Bronchial epithelial cell (primary cell): ENCODE results near the gene PID1. TPM values are rescaled to one million over a fixed set of nuclear protein-coding genes. Genes with fewer than 3 reads are reported as not detected.
A peak's percentile ranks its signal among the peaks of the same experiment; 100 is the strongest.

ENCODE experiments used
- DNase-seq: peaks from one replicate; pipeline ENCODE4 v3.0.0-alpha.2; 2010; ENCODE audit warnings: low read depth
- FAIRE-seq: peaks from 2 replicates; lab custom pipeline; 2011; peaks lifted over from hg19 to GRCh38; lab: Jason Lieb, UNC
- H3K27me3 ChIP-seq: 2 replicates; pipeline ENCODE4 v1.5.1; 2011; ENCODE audit warnings: low read length; ENCODE audit not compliant: control insufficient read depth, insufficient read depth
- H3K36me3 ChIP-seq: 2 replicates; pipeline ENCODE4 v1.5.1; 2011; ENCODE audit warnings: low read length; ENCODE audit not compliant: control insufficient read depth, insufficient read depth
- H3K4me3 ChIP-seq: 2 replicates; pipeline ENCODE4 v1.5.1; 2011; ENCODE audit warnings: mild to moderate bottlenecking, low read depth, low read length, control low read depth
- total RNA-seq: library from RNA; depleted of rRNA; stranded (reverse); fragments of >200 nt; gene quantifications from 2 replicates; pipeline ENCODE4 v1.2.1, GENCODE V29; 2014
- TF ChIP-seq, protein P1 (sequence below): IDR thresholded peaks from 2 replicates; pipeline ENCODE4 v1.5.1; 2011; ENCODE audit warnings: mild to moderate bottlenecking, moderate library complexity, low read length, control low read depth, inconsistent platforms; ENCODE audit not compliant: insufficient read depth, severe bottlenecking

PID1 gene
- total RNA-seq, 1 donor from 2014 or later, result 9.5 TPM

- Histone ChIP-seq H3K36me3 (no peaks in the 10 kb centered on the region), H3K27me3 (no peaks in the 10 kb centered on the region), H3K4me3 (no peak overlapping the region)
- TF ChIP-seq, protein P1, sequence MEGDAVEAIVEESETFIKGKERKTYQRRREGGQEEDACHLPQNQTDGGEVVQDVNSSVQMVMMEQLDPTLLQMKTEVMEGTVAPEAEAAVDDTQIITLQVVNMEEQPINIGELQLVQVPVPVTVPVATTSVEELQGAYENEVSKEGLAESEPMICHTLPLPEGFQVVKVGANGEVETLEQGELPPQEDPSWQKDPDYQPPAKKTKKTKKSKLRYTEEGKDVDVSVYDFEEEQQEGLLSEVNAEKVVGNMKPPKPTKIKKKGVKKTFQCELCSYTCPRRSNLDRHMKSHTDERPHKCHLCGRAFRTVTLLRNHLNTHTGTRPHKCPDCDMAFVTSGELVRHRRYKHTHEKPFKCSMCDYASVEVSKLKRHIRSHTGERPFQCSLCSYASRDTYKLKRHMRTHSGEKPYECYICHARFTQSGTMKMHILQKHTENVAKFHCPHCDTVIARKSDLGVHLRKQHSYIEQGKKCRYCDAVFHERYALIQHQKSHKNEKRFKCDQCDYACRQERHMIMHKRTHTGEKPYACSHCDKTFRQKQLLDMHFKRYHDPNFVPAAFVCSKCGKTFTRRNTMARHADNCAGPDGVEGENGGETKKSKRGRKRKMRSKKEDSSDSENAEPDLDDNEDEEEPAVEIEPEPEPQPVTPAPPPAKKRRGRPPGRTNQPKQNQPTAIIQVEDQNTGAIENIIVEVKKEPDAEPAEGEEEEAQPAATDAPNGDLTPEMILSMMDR, result no peak
- DNase-seq (no peak), FAIRE-seq (no peak)
Measured at GRCh38 chr2:229032608-229033234, 238.4 kb downstream of the PID1 start.

GRCh38 chr2:229027353-229028105 is 243.6 kb downstream of the PID1 start:
- Histone ChIP-seq H3K36me3 (no peaks in the 10 kb centered on the region), H3K4me3 (no peak overlapping the region), H3K27me3 (no peaks in the 10 kb centered on the region)
- TF ChIP-seq, protein P1, result no peak
- no peak for DNase-seq
- no peak for FAIRE-seq

- TF ChIP-seq, protein P1, result no peak
Measured at GRCh38 chr2:229025653-229026052, 245.4 kb downstream of the PID1 start.

GRCh38 chr2:229022652-229023051 is 248.4 kb downstream of the PID1 start:
- Histone ChIP-seq H3K4me3 (no peak overlapping the region), H3K36me3 (no peaks in the 10 kb centered on the region), H3K27me3 (no peaks in the 10 kb centered on the region)
- FAIRE-seq (no peak), DNase-seq (no peak)
- TF ChIP-seq, protein P1, result no peak

More at GRCh38 chr2:229025653-229026052, 245.4 kb downstream of the PID1 start:
- FAIRE-seq, result peak; percentile 40
- Histone ChIP-seq H3K36me3 (no peaks in the 10 kb centered on the region), H3K27me3 (no peaks in the 10 kb centered on the region), H3K4me3 (no peak overlapping the region)
- no peak for DNase-seq

DNA sequence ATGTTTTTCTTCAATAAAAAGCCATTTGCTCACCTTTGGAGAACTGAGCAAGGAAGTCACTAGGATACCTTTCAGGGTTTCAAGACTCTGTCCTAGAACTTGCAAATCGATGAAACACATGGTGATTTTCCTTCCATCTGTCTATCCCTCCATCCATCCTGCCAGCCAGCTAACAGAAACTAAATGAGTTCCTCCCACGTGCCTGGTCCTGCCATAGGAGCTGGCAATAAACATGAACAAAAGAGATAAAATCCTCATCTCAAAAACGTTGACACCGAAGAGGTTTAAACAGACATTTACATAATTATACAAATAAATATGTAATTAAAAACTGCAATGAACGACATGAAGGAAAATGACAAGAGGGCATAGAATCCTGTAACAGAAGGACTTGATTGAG is 249.0 kb downstream of the PID1 start:
- FAIRE-seq, result no peak
- TF ChIP-seq, protein P1, result no peak

GRCh38 chr2:229009816-229010215 is 261.3 kb downstream of the PID1 start:
- FAIRE-seq (no peak), DNase-seq (no peak)
- Histone ChIP-seq H3K36me3 (no peaks in the 10 kb centered on the region), H3K27me3 (no peaks in the 10 kb centered on the region), H3K4me3 (no peak overlapping the region)
- TF ChIP-seq, protein P1, result no peak

More for the DNA sequence above, 249.0 kb downstream of the PID1 start:
- no peak for DNase-seq
- Histone ChIP-seq H3K27me3 (no peaks in the 10 kb centered on the region), H3K36me3 (no peaks in the 10 kb centered on the region), H3K4me3 (no peak overlapping the region)
